Activated T-cell treated with anti-CD3 and anti-CD28 coated beads, Interleukin-2, amount 50 U/mL, for 24 hours (primary cell): ENCODE data around the gene ZNF543.
A peak's percentile ranks its signal among the peaks of the same experiment; 100 is the strongest.
"Not testable (repeated sequence)": the region's sequence is repeated elsewhere in the genome, so short reads cannot be mapped to it uniquely, and the experiment has no call there.

Experiments used
- DNase-seq: peaks from one replicate; pipeline ENCODE4 v3.0.0-alpha.2; 2020
- H3K27ac Mint-ChIP-seq: 2 replicates; pipeline ENCODE4 v1.8.0; 2020; ENCODE audit warnings: mild to moderate bottlenecking, mixed read lengths
- H3K27me3 Mint-ChIP-seq: 2 replicates; pipeline ENCODE4 v1.8.0; 2020; ENCODE audit warnings: mixed read lengths
- H3K36me3 Mint-ChIP-seq: 2 replicates; pipeline ENCODE4 v1.8.0; 2020; ENCODE audit warnings: low read depth, mixed read lengths
- H3K4me1 Mint-ChIP-seq: 2 replicates; pipeline ENCODE4 v1.8.0; 2020; ENCODE audit warnings: low read depth, mixed read lengths
- H3K4me3 Mint-ChIP-seq: 2 replicates; pipeline ENCODE4 v1.8.0; 2020; ENCODE audit warnings: mild to moderate bottlenecking, moderate library complexity, mixed read lengths
- H3K9me3 Mint-ChIP-seq: 2 replicates; pipeline ENCODE4 v1.8.0; 2020; ENCODE audit warnings: mixed read lengths

ZNF543 gene

DNA sequence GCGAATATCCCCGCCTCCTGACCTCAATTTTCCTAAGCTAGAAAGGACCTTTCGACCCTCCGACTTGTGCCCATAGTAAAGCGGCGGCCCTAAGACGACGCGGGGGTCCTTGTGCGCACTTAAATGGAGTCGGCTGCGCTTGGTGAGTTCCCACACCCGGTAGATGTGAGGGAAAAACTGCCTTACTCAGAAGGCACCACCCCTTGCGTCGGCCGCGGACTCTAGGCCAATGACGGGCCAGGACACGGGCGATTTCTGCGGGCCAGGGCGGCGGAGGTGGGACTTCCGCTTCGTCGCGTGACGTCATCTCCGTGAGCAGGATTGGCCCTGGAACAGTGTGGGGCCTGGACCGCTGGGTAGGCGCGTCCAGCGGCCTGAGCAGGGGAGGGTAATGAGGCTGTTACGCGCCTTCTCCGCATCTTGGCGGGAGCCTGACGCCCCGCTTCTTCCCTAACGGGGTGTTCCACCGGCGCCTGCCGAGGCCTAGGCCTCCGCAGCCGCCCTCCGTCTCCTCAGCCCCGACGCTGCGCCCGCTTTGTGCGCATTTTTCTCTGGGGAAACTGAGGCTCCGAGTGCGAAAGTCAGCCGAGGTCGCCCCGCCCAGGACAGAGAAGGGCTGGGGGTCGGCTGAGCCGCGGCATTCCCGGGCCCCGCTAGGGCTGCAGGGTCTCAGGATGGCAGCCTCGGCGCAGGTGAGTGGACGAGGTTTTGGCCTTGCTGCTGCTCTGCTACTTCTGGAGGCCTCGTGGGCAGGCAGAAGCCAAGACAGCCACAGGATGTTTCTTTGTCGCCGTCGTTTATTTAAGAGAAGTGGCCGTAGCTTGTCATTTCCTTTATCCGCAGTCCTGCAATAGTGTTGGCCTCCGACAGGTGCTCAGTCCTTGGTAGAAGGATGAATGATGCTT lies at the start of gene ZNF543:
ZNF543 (plus strand) TSS at position 293 of the 905 bp plus-strand sequence; CDS start at position 675, 382 bp downstream.
- DNase-seq = peak; percentile 95
- Mint-ChIP-seq H3K4me3 (peak within 1 kb of the TSS; percentile 84), H3K4me1 (peaks cover 27% of the 10 kb centered on the region), H3K27ac (peak within 1 kb of the TSS; percentile 93), H3K27me3 (peaks cover 25% of the 10 kb centered on the region), H3K9me3 (peaks cover 53% of the 10 kb centered on the region), H3K36me3 (peaks cover 59% of the 10 kb centered on the region)

DNA sequence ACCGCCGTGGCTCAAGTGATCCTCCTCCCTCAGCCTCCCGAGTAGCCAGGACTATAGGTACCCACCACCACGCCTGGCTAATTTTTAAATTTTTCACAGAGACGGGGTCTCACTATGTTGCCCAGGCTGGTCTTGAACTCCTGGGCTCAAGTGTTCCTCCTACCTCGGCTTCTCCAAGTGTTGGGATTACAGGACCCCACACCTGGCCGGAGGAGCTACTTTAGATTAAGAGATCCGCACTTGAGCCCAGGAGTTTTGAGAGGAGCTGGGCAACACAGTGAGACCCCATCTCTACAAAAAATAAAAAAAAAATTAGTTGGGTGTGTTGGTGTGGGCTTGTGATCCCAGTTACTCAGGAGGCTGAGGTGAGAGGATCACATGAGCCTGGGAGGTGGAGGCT lies 49.0 kb upstream of the ZNF543 start:
- peaks cover 67% of the 10 kb centered on the region for H3K36me3 Mint-ChIP-seq
- peaks cover 19% of the 10 kb centered on the region for H3K4me1 Mint-ChIP-seq
- DNase-seq = no peak
- H3K27ac Mint-ChIP-seq = no peak overlapping the region
- H3K4me3 Mint-ChIP-seq = no peak overlapping the region
- H3K9me3 Mint-ChIP-seq = peaks cover 31% of the 10 kb centered on the region
- no peaks in the 10 kb centered on the region for H3K27me3 Mint-ChIP-seq

DNA sequence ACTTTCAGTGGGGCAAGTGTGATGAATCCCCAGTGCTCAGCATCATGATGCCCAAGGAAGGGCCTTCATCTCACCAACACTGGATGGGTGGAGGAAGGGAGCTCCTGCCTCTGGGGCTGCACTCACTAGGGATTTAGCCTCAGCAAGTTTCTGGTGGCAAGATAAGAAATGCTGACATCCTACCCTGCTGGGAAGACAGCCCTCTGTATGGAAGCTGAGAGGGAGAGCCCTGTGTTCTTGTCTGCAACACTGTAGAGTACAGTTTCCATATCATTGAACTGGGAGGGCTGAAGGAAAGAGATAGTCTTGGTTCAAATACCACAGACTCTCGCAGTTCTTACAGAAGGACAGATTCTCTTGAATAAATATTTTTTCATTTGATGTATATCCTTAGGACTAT lies 47.3 kb upstream of the ZNF543 start:
- no peaks in the 10 kb centered on the region for H3K27me3 Mint-ChIP-seq
- DNase-seq = no peak
- H3K9me3 Mint-ChIP-seq = peaks cover 25% of the 10 kb centered on the region
- peaks cover 20% of the 10 kb centered on the region for H3K4me1 Mint-ChIP-seq
- peaks cover 68% of the 10 kb centered on the region for H3K36me3 Mint-ChIP-seq
- no peak overlapping the region for H3K27ac Mint-ChIP-seq
- H3K4me3 Mint-ChIP-seq = no peak overlapping the region

DNA sequence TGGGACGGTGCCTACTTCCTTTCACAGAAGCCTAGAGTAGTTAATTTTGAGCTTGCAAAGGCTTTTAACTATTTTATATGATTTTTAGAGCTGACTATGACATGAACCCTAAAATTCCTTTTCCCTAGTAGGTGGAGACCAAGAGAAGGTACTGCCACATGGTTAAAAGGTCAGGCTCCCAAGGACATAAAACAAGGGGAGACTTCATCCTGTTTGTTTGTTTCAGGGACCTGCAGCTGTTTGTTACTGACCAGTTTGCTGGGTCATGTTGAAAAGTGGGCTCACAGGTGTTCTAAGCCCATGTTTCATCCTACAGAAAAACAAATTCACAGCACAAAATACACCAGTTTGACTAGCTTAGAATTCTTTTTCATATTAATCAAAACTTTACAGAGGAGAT lies 43.8 kb upstream of the ZNF543 start:
- Mint-ChIP-seq H3K36me3 (peaks cover 58% of the 10 kb centered on the region), H3K27me3 (no peaks in the 10 kb centered on the region), H3K4me1 (peaks cover 16% of the 10 kb centered on the region), H3K27ac (no peak overlapping the region), H3K9me3 (peaks cover 22% of the 10 kb centered on the region), H3K4me3 (no peak overlapping the region)
- DNase-seq = no peak

DNA sequence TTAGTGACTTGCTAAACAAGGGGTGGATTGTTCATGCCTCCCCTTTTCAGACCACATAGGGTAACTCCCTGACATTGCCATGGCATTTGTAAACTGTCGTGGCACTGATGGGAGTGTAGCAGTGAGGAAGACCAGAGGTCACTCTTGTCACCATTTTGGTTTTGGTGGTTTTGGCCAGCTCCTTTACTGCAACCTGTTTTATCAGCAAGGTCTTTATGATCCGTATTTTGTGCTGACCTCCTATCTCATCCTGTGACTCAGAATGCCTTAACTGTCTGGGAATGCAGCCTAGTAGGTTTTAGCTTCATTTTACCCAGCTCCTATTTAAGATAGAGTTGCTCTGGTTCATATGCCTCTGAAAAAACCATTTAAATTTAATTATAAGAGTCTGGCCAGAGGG lies 41.8 kb upstream of the ZNF543 start:
- H3K4me1 Mint-ChIP-seq = peaks cover 33% of the 10 kb centered on the region
- H3K27me3 Mint-ChIP-seq, DNase-seq, H3K9me3 Mint-ChIP-seq, H3K4me3 Mint-ChIP-seq: not testable (repeated sequence)
- H3K36me3 Mint-ChIP-seq = peaks cover 65% of the 10 kb centered on the region
- H3K27ac Mint-ChIP-seq = peak overlapping the region; percentile 26

DNA sequence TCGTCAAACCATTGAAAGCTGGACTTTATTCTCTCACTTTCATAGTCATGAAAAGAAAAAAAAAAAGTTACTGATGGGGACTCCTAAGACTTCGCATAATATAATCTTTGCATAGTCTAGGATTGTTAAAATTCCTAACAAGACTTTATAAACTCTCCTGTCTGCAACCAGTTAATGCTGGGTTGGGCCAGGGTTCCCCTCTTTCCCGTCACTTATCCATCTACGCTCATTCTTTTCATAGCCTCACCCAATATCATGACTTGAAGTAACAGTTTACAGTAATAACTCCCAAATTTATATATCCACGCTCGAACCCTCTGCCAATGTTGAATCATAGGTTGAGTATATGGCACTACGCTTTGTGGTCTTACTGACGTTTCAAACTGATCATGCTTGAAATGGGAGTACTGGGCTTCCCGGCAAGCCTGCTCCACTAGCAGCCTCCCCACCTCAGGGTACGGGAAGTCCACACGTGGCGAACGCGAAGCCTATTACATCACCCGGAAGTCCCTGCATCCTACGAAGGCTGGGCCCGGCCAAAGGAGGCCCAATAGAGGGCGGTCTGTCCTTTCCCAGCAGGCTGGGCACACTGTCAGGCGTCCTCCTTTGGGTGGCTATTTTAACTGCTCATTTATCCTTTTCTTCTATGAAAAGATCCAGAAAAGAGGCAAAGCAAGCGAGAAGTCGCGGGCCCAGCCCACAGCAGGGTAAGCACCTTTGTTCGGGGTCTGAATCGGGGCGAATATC lies 40.7 kb upstream of the ZNF543 start:
- DNase-seq = peak; percentile 87
- H3K27me3 Mint-ChIP-seq = no peaks in the 10 kb centered on the region
- no peak overlapping the region for H3K27ac Mint-ChIP-seq
- H3K9me3 Mint-ChIP-seq = peaks cover 7% of the 10 kb centered on the region
- H3K36me3 Mint-ChIP-seq = peaks cover 65% of the 10 kb centered on the region
- H3K4me1 Mint-ChIP-seq = peaks cover 35% of the 10 kb centered on the region
- no peak overlapping the region for H3K4me3 Mint-ChIP-seq

DNA sequence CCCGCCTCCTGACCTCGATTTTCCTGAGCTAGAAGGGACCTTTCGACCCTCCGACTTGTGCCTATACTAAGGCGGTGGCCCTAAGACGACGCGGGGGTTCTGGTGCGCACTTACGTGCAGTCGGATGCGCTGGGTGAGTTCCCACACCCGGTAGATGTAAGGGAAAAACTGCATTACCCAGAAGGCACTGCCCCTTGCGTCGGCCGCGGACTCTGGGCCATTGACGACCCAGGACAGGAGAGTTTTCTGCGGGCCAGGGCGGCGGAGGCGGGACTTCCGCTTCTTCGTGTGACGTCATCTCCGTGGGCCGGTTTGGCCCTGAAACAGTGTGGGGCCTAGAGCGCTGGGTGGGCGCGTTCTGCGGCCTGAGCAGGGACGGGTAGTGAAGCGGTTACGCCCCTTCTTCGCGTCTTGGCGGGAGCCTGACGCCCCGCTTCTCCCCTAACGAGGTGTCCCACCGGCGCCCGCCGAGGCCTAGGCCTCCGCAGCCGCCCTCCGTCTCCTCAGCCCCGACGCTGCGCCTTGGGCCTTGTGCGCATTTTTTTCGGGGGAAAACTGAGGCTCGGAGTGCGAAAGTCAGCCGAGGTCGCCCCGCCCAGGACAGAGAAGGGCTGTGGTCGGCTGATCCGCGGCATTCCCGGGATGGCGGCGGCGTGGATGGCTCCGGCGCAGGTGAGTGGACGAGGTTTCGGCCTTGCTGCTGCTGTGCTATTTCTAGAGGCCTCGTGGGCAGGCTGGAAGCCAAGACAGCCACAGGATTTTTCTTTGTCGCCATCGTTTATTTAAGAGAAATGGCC lies 39.9 kb upstream of the ZNF543 start, which contains the start of gene ZNF460:
ZNF460 (plus strand) TSS at position 321 of the 797 bp plus-strand sequence; CDS start at position 643, 322 bp downstream.
- DNase-seq = peak; percentile 99
- no peaks in the 10 kb centered on the region for H3K27me3 Mint-ChIP-seq
- H3K4me3 Mint-ChIP-seq = no peak within 1 kb of the TSS
- peaks cover 37% of the 10 kb centered on the region for H3K4me1 Mint-ChIP-seq
- H3K36me3 Mint-ChIP-seq = peaks cover 65% of the 10 kb centered on the region
- H3K27ac Mint-ChIP-seq = no peak within 1 kb of the TSS
- H3K9me3 Mint-ChIP-seq = peaks cover 9% of the 10 kb centered on the region

DNA sequence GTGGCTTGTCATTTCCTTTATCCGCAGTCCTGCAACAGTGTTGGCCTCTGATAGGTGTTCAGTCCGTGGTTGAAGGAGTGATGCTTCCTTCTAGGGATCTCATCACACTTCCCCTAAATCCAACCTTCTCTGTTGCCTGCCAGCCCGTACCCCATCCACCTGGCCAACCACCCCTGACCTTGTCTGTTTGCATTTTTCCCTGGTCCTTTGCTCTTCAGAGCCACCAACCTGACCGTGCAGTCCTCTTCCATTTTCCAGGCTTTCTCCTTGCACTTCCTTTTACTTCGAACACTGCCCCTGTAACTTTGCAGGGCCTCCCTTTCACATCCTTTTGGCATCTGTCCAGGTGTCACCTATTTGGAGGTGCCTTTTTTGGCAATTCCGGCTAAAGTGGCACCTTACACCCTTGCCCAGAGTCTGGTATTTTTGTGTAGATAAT lies 39.3 kb upstream of the ZNF543 start:
- H3K9me3 Mint-ChIP-seq = peaks cover 12% of the 10 kb centered on the region
- peak; percentile 41 for DNase-seq
- peaks cover 40% of the 10 kb centered on the region for H3K4me1 Mint-ChIP-seq
- no peaks in the 10 kb centered on the region for H3K27me3 Mint-ChIP-seq
- no peak overlapping the region for H3K4me3 Mint-ChIP-seq
- H3K27ac Mint-ChIP-seq = no peak overlapping the region
- H3K36me3 Mint-ChIP-seq = peaks cover 66% of the 10 kb centered on the region

DNA sequence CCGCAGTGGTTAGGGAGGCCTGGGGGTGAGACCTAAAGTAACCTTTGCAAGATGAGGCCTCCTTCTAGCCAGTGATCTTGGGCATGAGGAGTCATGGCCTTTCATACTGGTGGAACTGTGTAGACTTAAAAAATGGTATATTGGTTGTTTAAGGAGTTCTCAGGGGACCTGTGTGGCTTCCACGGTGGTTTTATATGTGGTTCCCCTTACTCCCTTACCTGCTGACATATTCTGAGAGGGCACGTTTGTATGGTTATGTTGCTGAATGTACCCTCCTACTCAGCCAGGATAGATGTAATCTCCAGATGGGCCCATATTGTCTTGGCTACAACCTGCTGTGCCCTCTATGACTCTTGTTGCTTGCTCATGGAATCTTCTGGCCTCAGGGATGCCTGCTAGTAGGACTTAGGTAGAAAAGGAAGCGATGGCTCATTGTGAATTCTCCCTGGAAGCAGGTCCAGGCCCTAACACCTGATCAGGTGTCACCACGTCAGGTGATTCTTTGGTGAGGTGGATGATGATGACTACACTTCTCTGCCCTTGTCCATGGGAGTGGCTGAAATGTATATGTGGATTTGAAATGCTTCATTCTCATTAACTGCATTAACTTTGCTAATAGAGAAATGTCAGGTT lies 38.1 kb upstream of the ZNF543 start:
- no peak for DNase-seq
- Mint-ChIP-seq H3K4me3 (no peak overlapping the region), H3K27ac (peak overlapping the region; percentile 79), H3K27me3 (no peaks in the 10 kb centered on the region), H3K4me1 (peaks cover 43% of the 10 kb centered on the region), H3K9me3 (peaks cover 15% of the 10 kb centered on the region), H3K36me3 (peaks cover 66% of the 10 kb centered on the region)

DNA sequence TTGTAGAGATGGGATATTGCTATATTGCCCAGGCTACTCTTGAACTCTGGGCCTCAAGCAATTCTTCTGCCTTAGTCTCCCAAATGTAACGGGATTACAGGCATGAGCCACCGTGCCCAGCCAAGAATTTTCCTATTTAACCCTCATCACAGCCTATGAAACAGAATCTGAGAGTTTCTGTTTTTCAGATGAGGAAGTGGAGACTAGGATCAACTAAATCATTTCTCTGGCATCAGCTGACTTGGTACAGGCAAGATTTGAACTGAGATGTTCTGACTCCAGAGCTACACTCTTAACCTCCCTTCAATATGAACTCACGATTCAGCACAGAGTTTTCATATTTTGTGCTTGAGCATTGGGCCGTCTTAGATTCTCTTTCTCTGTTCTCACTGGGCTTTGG lies 31.9 kb upstream of the ZNF543 start:
- no peak overlapping the region for H3K4me3 Mint-ChIP-seq
- H3K4me1 Mint-ChIP-seq = peaks cover 24% of the 10 kb centered on the region
- H3K27ac Mint-ChIP-seq = no peak overlapping the region
- no peak for DNase-seq
- peaks cover 99% of the 10 kb centered on the region for H3K36me3 Mint-ChIP-seq
- no peaks in the 10 kb centered on the region for H3K27me3 Mint-ChIP-seq
- peaks cover 45% of the 10 kb centered on the region for H3K9me3 Mint-ChIP-seq

DNA sequence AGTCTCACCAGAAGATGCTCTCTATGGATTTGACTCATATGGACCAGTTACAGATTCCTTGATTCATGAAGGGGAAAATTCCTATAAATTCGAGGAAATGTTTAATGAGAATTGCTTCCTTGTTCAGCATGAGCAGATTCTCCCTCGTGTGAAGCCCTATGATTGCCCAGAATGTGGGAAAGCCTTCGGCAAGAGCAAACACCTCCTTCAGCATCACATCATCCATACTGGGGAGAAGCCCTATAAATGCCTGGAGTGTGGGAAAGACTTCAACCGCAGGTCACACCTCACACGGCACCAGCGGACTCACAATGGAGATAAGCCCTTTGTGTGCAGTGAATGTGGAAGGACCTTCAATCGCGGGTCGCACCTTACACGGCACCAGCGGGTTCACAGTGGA lies 29.3 kb upstream of the ZNF543 start:
- Mint-ChIP-seq H3K9me3 (peaks cover 61% of the 10 kb centered on the region), H3K4me1 (peaks cover 7% of the 10 kb centered on the region), H3K27me3 (no peaks in the 10 kb centered on the region), H3K4me3 (no peak overlapping the region), H3K36me3 (peaks cover 99% of the 10 kb centered on the region), H3K27ac (no peak overlapping the region)
- no peak for DNase-seq

DNA sequence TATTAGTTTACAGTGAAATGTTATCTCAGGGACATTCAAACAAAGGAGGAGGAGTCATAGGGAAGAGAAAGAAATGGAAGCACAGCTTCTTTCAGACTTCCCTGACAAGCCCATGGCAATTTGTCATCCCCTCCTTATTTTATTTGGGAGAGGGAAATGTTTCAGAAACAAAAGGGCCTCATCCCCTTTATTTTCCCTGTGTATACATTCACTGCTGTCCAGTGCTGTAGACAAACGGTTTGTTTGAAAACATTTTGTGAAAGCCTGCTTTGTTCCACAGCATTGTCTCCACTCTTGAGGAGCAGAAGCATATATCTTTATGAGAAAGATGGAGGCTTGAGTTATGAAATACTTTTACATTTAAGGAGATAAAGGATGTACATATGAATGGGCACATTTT lies 27.7 kb upstream of the ZNF543 start:
- Mint-ChIP-seq H3K4me1 (peaks cover 9% of the 10 kb centered on the region), H3K9me3 (peaks cover 63% of the 10 kb centered on the region), H3K27me3 (no peaks in the 10 kb centered on the region), H3K27ac (no peak overlapping the region), H3K4me3 (no peak overlapping the region), H3K36me3 (peaks cover 98% of the 10 kb centered on the region)
- no peak for DNase-seq

DNA sequence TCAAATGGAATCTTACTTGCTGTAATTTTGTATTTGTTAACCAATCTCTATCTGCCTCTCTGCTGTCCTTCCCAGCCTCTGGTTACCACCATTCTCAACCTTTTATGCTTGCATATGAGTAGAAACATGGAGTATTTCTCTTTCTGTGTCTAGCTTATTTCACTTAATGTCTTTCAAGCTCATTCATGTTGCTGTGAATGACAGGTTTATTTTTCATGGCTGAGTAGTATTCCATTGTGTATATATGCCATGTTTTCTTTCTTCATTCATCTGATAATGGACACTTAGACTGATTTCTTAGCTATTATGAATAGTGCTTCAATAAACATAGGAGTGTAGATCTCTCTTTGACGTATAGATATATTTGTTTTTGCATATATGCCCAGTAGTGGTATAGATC lies 26.6 kb upstream of the ZNF543 start:
- H3K9me3 Mint-ChIP-seq = peaks cover 64% of the 10 kb centered on the region
- no peaks in the 10 kb centered on the region for H3K27me3 Mint-ChIP-seq
- H3K4me1 Mint-ChIP-seq = peaks cover 12% of the 10 kb centered on the region
- peaks cover 98% of the 10 kb centered on the region for H3K36me3 Mint-ChIP-seq
- no peak for DNase-seq
- no peak overlapping the region for H3K4me3 Mint-ChIP-seq
- H3K27ac Mint-ChIP-seq = no peak overlapping the region

DNA sequence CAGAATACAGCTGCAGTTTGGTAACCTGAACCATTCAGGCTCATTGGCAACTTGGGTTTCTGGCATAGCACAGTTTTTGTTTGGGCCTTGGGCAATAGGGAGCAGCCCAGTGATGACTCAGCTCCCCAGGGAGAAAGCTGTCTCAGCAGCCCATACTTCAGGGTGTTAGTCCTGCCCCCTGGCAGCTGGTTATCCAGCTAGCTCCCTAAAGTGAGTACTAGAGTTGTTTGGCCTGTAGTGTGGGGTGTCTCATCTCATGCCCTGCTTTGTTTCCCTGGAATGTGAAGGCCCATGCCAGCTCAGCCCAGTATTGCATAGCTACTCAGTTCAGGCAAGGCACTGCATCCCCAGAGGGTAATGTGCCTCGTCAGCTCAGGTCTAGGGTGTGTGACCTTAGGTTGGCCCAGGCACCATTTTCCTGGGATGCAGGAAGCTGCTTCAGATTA lies 18.2 kb upstream of the ZNF543 start:
- Mint-ChIP-seq H3K4me1 (peaks cover 11% of the 10 kb centered on the region), H3K27ac (no peak overlapping the region), H3K36me3 (peaks cover 89% of the 10 kb centered on the region), H3K27me3 (no peaks in the 10 kb centered on the region), H3K9me3 (peaks cover 31% of the 10 kb centered on the region), H3K4me3 (no peak overlapping the region)
- no peak for DNase-seq
